SJCRH30 (cell line): ENCODE results near the gene PAGE2B. TPM values are rescaled to one million over a fixed set of nuclear protein-coding genes. Genes with fewer than 3 reads are reported as not detected.
A peak's percentile ranks its signal among the peaks of the same experiment; 100 is the strongest.
"Not testable (repeated sequence)": the region's sequence is repeated elsewhere in the genome, so short reads cannot be mapped to it uniquely, and the experiment has no call there.

Experiments
- DNase-seq, 2 experiments: peaks; one replicate each; pipeline ENCODE4 v3.0.0-alpha.2; 2015 to 2020
- H3K27ac ChIP-seq: fragments of 250-450 bp; sonication (Bioruptor Pico); 2 replicates; pipeline ENCODE4 v1.5.1; 2020; ENCODE audit warnings: mild to moderate bottlenecking, moderate library complexity
- H3K27me3 ChIP-seq: fragments of 250-450 bp; sonication (Bioruptor Pico); 2 replicates; pipeline ENCODE4 v1.5.1; 2020; ENCODE audit warnings: mild to moderate bottlenecking, moderate library complexity
- H3K36me3 ChIP-seq: fragments of 250-450 bp; sonication (Bioruptor Pico); 2 replicates; pipeline ENCODE4 v1.5.1; 2020; ENCODE audit warnings: mild to moderate bottlenecking, moderate library complexity
- H3K4me1 ChIP-seq: fragments of 250-450 bp; sonication (Bioruptor Pico); 2 replicates; pipeline ENCODE4 v1.5.1; 2020; ENCODE audit warnings: mild to moderate bottlenecking, moderate library complexity
- H3K4me3 ChIP-seq: fragments of 250-450 bp; sonication (Bioruptor Pico); 2 replicates; pipeline ENCODE4 v1.5.1; 2020; ENCODE audit warnings: mild to moderate bottlenecking, moderate library complexity
- H3K9me3 ChIP-seq: fragments of 250-450 bp; sonication (Bioruptor Pico); replicated peaks from 2 replicates; pipeline ENCODE4 v1.5.1; 2020; ENCODE audit warnings: mild to moderate bottlenecking, moderate library complexity
- total RNA-seq: library from RNA; depleted of rRNA; stranded (reverse); fragments of >200 nt; shearing (Covaris generic); gene quantifications from 2 replicates; pipeline ENCODE4 v1.2.3, GENCODE V29; 2014; rRNA removed

Gene PAGE2B
- total RNA-seq, result not detected in 2 replicates

- H3K27ac ChIP-seq, result no peak within 1 kb of the TSS
- H3K4me1 ChIP-seq, result no peaks in the 10 kb centered on the region
Observed at GRCh38 chrX:55074851-55075467, at the start of gene PAGE2B. TSS of gene PAGE2B (plus strand) at chrX:55075030. CDS start at chrX:55076042, 1,012 bp downstream.

GRCh38 chrX:55026143-55026542 lies 48.7 kb upstream of the PAGE2B start:
- Histone ChIP-seq H3K27ac (no peak overlapping the region), H3K4me1 (no peaks in the 10 kb centered on the region), H3K36me3 (no peaks in the 10 kb centered on the region), H3K27me3 (no peaks in the 10 kb centered on the region), H3K4me3 (no peak overlapping the region), H3K9me3 (no peaks in the 10 kb centered on the region)
- DNase-seq, result no peak

More at GRCh38 chrX:55074851-55075467, at the start of gene PAGE2B:
- Histone ChIP-seq H3K36me3 (no peaks in the 10 kb centered on the region), H3K27me3 (no peaks in the 10 kb centered on the region), H3K4me3 (no peak within 1 kb of the TSS), H3K9me3 (no peaks in the 10 kb centered on the region)
- no peak for DNase-seq

GRCh38 chrX:55026840-55027239 lies 48.0 kb upstream of the PAGE2B start:
- H3K27ac ChIP-seq, result no peak overlapping the region
- no peak for DNase-seq
- H3K9me3 ChIP-seq, result no peaks in the 10 kb centered on the region
- H3K36me3 ChIP-seq, result no peaks in the 10 kb centered on the region
- no peak overlapping the region for H3K4me3 ChIP-seq
- H3K4me1 ChIP-seq, result no peaks in the 10 kb centered on the region
- no peaks in the 10 kb centered on the region for H3K27me3 ChIP-seq

- Histone ChIP-seq H3K27ac (no peak overlapping the region), H3K4me1 (no peaks in the 10 kb centered on the region), H3K27me3 (no peaks in the 10 kb centered on the region), H3K4me3 (no peak overlapping the region), H3K9me3 (no peaks in the 10 kb centered on the region), H3K36me3 (no peaks in the 10 kb centered on the region)
- DNase-seq, result no peak
Observed at GRCh38 chrX:55028040-55028439, 46.8 kb upstream of the PAGE2B start.

- H3K9me3 ChIP-seq, result no peaks in the 10 kb centered on the region
- no peak for DNase-seq
- H3K27ac ChIP-seq, result no peak overlapping the region
- no peaks in the 10 kb centered on the region for H3K27me3 ChIP-seq
- H3K4me1 ChIP-seq, result no peaks in the 10 kb centered on the region
- no peaks in the 10 kb centered on the region for H3K36me3 ChIP-seq
- no peak overlapping the region for H3K4me3 ChIP-seq
Observed at GRCh38 chrX:55028611-55029010, 46.2 kb upstream of the PAGE2B start.

GRCh38 chrX:55029291-55029690 lies 45.5 kb upstream of the PAGE2B start:
- H3K9me3 ChIP-seq, result no peaks in the 10 kb centered on the region
- H3K4me3 ChIP-seq, result no peak overlapping the region
- H3K27ac ChIP-seq, result no peak overlapping the region
- no peaks in the 10 kb centered on the region for H3K27me3 ChIP-seq
- H3K36me3 ChIP-seq, result no peaks in the 10 kb centered on the region
- no peak for DNase-seq
- no peaks in the 10 kb centered on the region for H3K4me1 ChIP-seq

- no peaks in the 10 kb centered on the region for H3K27me3 ChIP-seq
- H3K27ac ChIP-seq, result no peak within 1 kb of the TSS
- H3K4me3 ChIP-seq, result no peak within 1 kb of the TSS
- no peaks in the 10 kb centered on the region for H3K9me3 ChIP-seq
- no peaks in the 10 kb centered on the region for H3K36me3 ChIP-seq
- H3K4me1 ChIP-seq, result no peaks in the 10 kb centered on the region
- DNase-seq, result no peak
Observed at GRCh38 chrX:55030271-55031205, 44.3 kb upstream of the PAGE2B start, which contains the start of gene ALAS2. TSS of gene ALAS2 (minus strand) at chrX:55030977. CDS start at chrX:55026000, 4,977 bp downstream.

GRCh38 chrX:55033429-55033828 lies 41.4 kb upstream of the PAGE2B start:
- no peaks in the 10 kb centered on the region for H3K36me3 ChIP-seq
- no peaks in the 10 kb centered on the region for H3K4me1 ChIP-seq
- no peaks in the 10 kb centered on the region for H3K9me3 ChIP-seq
- no peak for DNase-seq
- no peak overlapping the region for H3K27ac ChIP-seq
- H3K27me3 ChIP-seq, result no peaks in the 10 kb centered on the region
- no peak overlapping the region for H3K4me3 ChIP-seq

GRCh38 chrX:55039471-55039870 lies 35.4 kb upstream of the PAGE2B start:
- H3K27me3 ChIP-seq, result no peaks in the 10 kb centered on the region
- H3K4me1 ChIP-seq, result no peaks in the 10 kb centered on the region
- no peak overlapping the region for H3K4me3 ChIP-seq
- H3K27ac ChIP-seq, result no peak overlapping the region
- no peaks in the 10 kb centered on the region for H3K36me3 ChIP-seq
- H3K9me3 ChIP-seq, result no peaks in the 10 kb centered on the region
- no peak for DNase-seq

GRCh38 chrX:55041514-55041913 lies 33.3 kb upstream of the PAGE2B start:
- no peaks in the 10 kb centered on the region for H3K4me1 ChIP-seq
- H3K36me3 ChIP-seq, result no peaks in the 10 kb centered on the region
- no peaks in the 10 kb centered on the region for H3K9me3 ChIP-seq
- no peak overlapping the region for H3K27ac ChIP-seq
- DNase-seq, result no peak
- no peaks in the 10 kb centered on the region for H3K27me3 ChIP-seq
- H3K4me3 ChIP-seq, result no peak overlapping the region

- not testable (repeated sequence) for H3K27ac ChIP-seq, H3K4me1 ChIP-seq, H3K4me3 ChIP-seq, H3K27me3 ChIP-seq, H3K9me3 ChIP-seq, H3K36me3 ChIP-seq, DNase-seq
Observed at GRCh38 chrX:55050599-55050998, 24.2 kb upstream of the PAGE2B start.

- Histone ChIP-seq H3K27me3 (no peaks in the 10 kb centered on the region), H3K27ac (no peak overlapping the region), H3K4me1 (no peaks in the 10 kb centered on the region), H3K9me3 (no peaks in the 10 kb centered on the region), H3K4me3 (0 out of 2 replicates have a peak overlapping the region, but pooled peaks have one; percentile 21), H3K36me3 (no peaks in the 10 kb centered on the region)
- DNase-seq, result peak in 1 of 2 experiments; percentile 0
Observed at GRCh38 chrX:55056820-55057674, 17.8 kb upstream of the PAGE2B start.

- no peaks in the 10 kb centered on the region for H3K4me1 ChIP-seq
- peak in 1 of 2 experiments; percentile 45 for DNase-seq
- H3K36me3 ChIP-seq, result no peaks in the 10 kb centered on the region
- H3K27ac ChIP-seq, result no peak overlapping the region
- H3K27me3 ChIP-seq, result no peaks in the 10 kb centered on the region
- H3K9me3 ChIP-seq, result no peaks in the 10 kb centered on the region
- H3K4me3 ChIP-seq, result 0 out of 2 replicates have a peak overlapping the region, but pooled peaks have one; percentile 21
Observed at GRCh38 chrX:55057675-55058249, 17.1 kb upstream of the PAGE2B start.

- not testable (repeated sequence) for H3K9me3 ChIP-seq, H3K27me3 ChIP-seq, DNase-seq, H3K36me3 ChIP-seq, H3K27ac ChIP-seq, H3K4me1 ChIP-seq, H3K4me3 ChIP-seq
Observed at GRCh38 chrX:55067180-55067579, 7.7 kb upstream of the PAGE2B start.
